GM19023 (cell line): ENCODE data around the gene NKX1-1.
"Not testable (repeated sequence)": the region's sequence is repeated elsewhere in the genome, so short reads cannot be mapped to it uniquely, and the experiment has no call there.

Experiments used
- ATAC-seq: cut with Tn5 transposase; IDR thresholded peaks from one replicate; pipeline ENCODE4 v1.9.1; 2021; ENCODE audit warnings: mild to moderate bottlenecking, moderate library complexity; ENCODE audit not compliant: unreplicated experiment

The NKX1-1 gene

GRCh38 chr4:1393866-1394265, 12.4 kb downstream of the NKX1-1 start:
- no peak for ATAC-seq

- ATAC-seq = not testable (repeated sequence)
These were observed 12.9 kb downstream of the NKX1-1 start for GRCh38 chr4:1393363-1393762.

- no peak for ATAC-seq
These were observed 20.6 kb downstream of the NKX1-1 start for GRCh38 chr4:1385373-1386340.

GRCh38 chr4:1384675-1385372, 21.4 kb downstream of the NKX1-1 start:
- no peak for ATAC-seq

- ATAC-seq = no peak
These were observed 22.3 kb downstream of the NKX1-1 start for GRCh38 chr4:1383728-1384591.

GRCh38 chr4:1382776-1383727, 23.2 kb downstream of the NKX1-1 start:
- ATAC-seq = no peak

- no peak for ATAC-seq
These were observed 24.2 kb downstream of the NKX1-1 start for GRCh38 chr4:1381944-1382541.

GRCh38 chr4:1381181-1381621, 25.0 kb downstream of the NKX1-1 start:
- no peak for ATAC-seq

- ATAC-seq = no peak
These were observed 25.7 kb downstream of the NKX1-1 start for GRCh38 chr4:1380368-1381151.

GRCh38 chr4:1379801-1380331, 26.4 kb downstream of the NKX1-1 start:
- ATAC-seq = no peak

- no peak for ATAC-seq
These were observed 26.9 kb downstream of the NKX1-1 start for GRCh38 chr4:1379351-1379781.

- ATAC-seq = no peak
These were observed 27.5 kb downstream of the NKX1-1 start for GRCh38 chr4:1378559-1379231.

GRCh38 chr4:1377606-1378261, 28.5 kb downstream of the NKX1-1 start:
- ATAC-seq = no peak

- no peak for ATAC-seq
These were observed 29.2 kb downstream of the NKX1-1 start for GRCh38 chr4:1376841-1377605.

GRCh38 chr4:1376391-1376840, 29.8 kb downstream of the NKX1-1 start:
- ATAC-seq = no peak

- no peak for ATAC-seq
These were observed 30.4 kb downstream of the NKX1-1 start for GRCh38 chr4:1375761-1376322.
